ENCODE measurements around the gene MRPL2. TPM values are rescaled to one million over a fixed set of nuclear protein-coding genes. Genes with fewer than 3 reads are reported as not detected.

Gene MRPL2
- total and polyA plus RNA-seq, 2 of the 4 experiments (the other 2 are of a cell fraction): 18.1 to 45.9 TPM

- Histone ChIP-seq H3K56ac (ENCODE audit: extremely low read depth, insufficient read depth, low read length) (peak overlapping the region; percentile 30), H3K9me1 (ENCODE audit: insufficient read depth, low read length) (peaks cover 3% of the 10 kb centered on the region), H3K18ac (ENCODE audit: low read depth, low read length) (no peak overlapping the region), H3K9ac (ENCODE audit: low read depth, low read length) (peak overlapping the region; percentile 80), H2AK9ac (replicated peaks; ENCODE audit: low read depth, low read length, poor library complexity) (peak overlapping the region; percentile 91), H2AFZ (replicated peaks; ENCODE audit: low read length, poor library complexity) (peak overlapping the region; percentile 77), H3K79me1 (ENCODE audit: low read depth in 1 of 2, low read length in 2 of 2) (peaks cover 5 to 69% of the 10 kb centered on the region in 2 experiments; a peak in 2 of 4 replicates), H2BK15ac (ENCODE audit: low read depth, low read length) (no peak overlapping the region), H3K4me2 (ENCODE audit: low read depth, low read length) (peak overlapping the region; percentile 97), H3K14ac (replicated peaks; ENCODE audit: low read depth, low read length) (peak overlapping the region; percentile 54), H2BK20ac (ENCODE audit: low read depth, low read length) (no peak overlapping the region), H3K27me3 (ENCODE audit: control insufficient read depth, insufficient read depth, low read length) (no peaks in the 10 kb centered on the region), H4K91ac (ENCODE audit: insufficient read depth, low read depth, low read length) (no peak overlapping the region), H2AK5ac (ENCODE audit: low read depth, low read length) (peak overlapping the region; percentile 65), H3K23ac (ENCODE audit: low read depth, low read length) (peak overlapping the region; percentile 89), H4K8ac (ENCODE audit: low read depth in 2 of 2, low read length in 2 of 2) (peak overlapping the region; percentile 10 to 71; a peak in 3 of 4 replicates), H2BK5ac (ENCODE audit: low read depth, low read length, poor library complexity, severe bottlenecking) (peak overlapping the region; percentile 23), H3K9me3 (ENCODE audit: control insufficient read depth, insufficient read depth, low read length) (no peaks in the 10 kb centered on the region), H3K4me1 (ENCODE audit: control insufficient read depth, insufficient read depth, low read length) (peaks cover 8% of the 10 kb centered on the region), H2BK120ac (ENCODE audit: low read depth, low read length) (no peak overlapping the region), H3K27ac (ENCODE audit: insufficient read depth, low read length) (peak overlapping the region; percentile 69), H4K5ac (ENCODE audit: low read depth, low read length) (peak overlapping the region; percentile 3), H3K36me3 (ENCODE audit: control insufficient read depth, insufficient read depth, low read length) (peaks cover 44% of the 10 kb centered on the region), H4K20me1 (ENCODE audit: insufficient read depth, low read length) (no peaks in the 10 kb centered on the region; the same call in 1 of the 2 replicates), H3K4me3 (ENCODE audit: insufficient read depth, low read depth, low read length) (peak overlapping the region; percentile 54), H3K4ac (ENCODE audit: low read depth, low read length) (peak overlapping the region; percentile 67)
- in situ Hi-C loops (cut with MboI; ENCODE audit: low sequenced_read_pairs) (no loop called here), intact Hi-C loops (cut with micrococcal nuclease) (no loop called here), dilution Hi-C loops (cut with HindIII; ENCODE audit: low sequenced_read_pairs, unreplicated experiment) (no loop called here)
- BruUV-seq (replicated peaks): no TSS peak
- ChIA-PET POLR2A (ENCODE audit: unreplicated experiment) (interaction anchor here (0.5 to 0.9 kb wide), 2 partner anchors 110 to 161 kb away, joined by 3 to 4 read pairs; no protein-coding TSS in a partner anchor), CTCF (no interaction called here)
- 0% methylated on average over 9 of the region's 25 CpGs; no CpG with 5 or more reads in 1 of the 2 experiments for WGBS, 2 experiments (ENCODE audit: extremely low coverage in 2 of 2, insufficient read length in 1 of 2)
- TF ChIP-seq MXI1 (IDR thresholded peaks at IDR 0.05; ENCODE audit: borderline replicate concordance, low read depth, low read length): no peak
- TF ChIP-seq SMC3 (IDR thresholded peaks at IDR 0.05; ENCODE audit: low read depth, low read length): no peak
- TF ChIP-seq CHD1 (IDR thresholded peaks at IDR 0.05; ENCODE audit: low read depth, low read length): no peak
- no peak for TF ChIP-seq RCOR1 (IDR thresholded peaks at IDR 0.05; ENCODE audit: insufficient replicate concordance, low read length)
- no peak for TF ChIP-seq RAD21 (IDR thresholded peaks at IDR 0.05; ENCODE audit: low read length)
- no peak for TF ChIP-seq CTCF (conservative IDR thresholded peaks at IDR 0.05; ENCODE audit: low read depth, low read length)
- no peak for TF ChIP-seq CEBPB (IDR thresholded peaks at IDR 0.05; ENCODE audit: low read depth, low read length)
- ATAC-seq (ENCODE audit: low read depth) (peak; percentile 31), DNase-seq (peak; percentile 21)
These were observed 46.0 kb downstream of the MRPL2 start for GRCh38 chr6:43013097-43013842.
